ENCODE data around the gene EYA4. TPM values are rescaled to one million over a fixed set of nuclear protein-coding genes. Genes with fewer than 3 reads are reported as not detected.
A peak's percentile ranks its signal among the peaks of the same experiment; 100 is the strongest.

The EYA4 gene
- total RNA-seq, 1 donor from 2014 or later: 0.78 TPM

DNA sequence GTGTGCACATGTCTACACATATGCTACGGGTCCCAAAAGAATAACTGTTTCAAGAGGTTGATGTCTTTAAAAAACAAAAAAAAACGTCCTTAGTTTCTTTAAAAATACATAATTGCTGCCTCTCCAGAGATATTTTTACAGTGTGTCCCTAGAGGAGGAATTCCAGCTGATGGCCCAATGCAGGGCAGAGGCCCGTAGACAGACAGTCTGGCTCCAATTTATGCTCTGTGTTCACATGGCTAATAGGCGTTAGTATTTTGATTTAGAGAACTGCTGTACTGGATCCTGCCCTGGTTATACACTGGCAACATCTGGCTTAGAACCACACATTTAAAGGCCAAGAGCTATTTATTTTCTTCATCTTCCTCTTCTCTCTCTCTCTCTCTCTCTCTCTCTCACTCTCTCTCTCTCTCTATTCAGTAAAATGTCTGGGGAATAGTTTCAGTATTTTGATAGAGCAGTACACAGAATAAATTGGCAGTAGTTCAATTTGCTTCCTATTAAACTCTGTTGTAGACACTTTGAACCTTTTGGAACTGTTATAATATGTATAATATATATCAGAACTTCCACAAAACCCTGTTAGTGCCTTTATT, 260.6 kb downstream of the EYA4 start:
- TF ChIP-seq, protein P1, sequence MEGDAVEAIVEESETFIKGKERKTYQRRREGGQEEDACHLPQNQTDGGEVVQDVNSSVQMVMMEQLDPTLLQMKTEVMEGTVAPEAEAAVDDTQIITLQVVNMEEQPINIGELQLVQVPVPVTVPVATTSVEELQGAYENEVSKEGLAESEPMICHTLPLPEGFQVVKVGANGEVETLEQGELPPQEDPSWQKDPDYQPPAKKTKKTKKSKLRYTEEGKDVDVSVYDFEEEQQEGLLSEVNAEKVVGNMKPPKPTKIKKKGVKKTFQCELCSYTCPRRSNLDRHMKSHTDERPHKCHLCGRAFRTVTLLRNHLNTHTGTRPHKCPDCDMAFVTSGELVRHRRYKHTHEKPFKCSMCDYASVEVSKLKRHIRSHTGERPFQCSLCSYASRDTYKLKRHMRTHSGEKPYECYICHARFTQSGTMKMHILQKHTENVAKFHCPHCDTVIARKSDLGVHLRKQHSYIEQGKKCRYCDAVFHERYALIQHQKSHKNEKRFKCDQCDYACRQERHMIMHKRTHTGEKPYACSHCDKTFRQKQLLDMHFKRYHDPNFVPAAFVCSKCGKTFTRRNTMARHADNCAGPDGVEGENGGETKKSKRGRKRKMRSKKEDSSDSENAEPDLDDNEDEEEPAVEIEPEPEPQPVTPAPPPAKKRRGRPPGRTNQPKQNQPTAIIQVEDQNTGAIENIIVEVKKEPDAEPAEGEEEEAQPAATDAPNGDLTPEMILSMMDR (IDR thresholded peaks at IDR 0.05): no peak
- no peak for DNase-seq (ENCODE audit: extremely low spot score, unreplicated experiment)
- H3K27me3 Mint-ChIP-seq (ENCODE audit: unreplicated experiment): peaks cover 14% of the 10 kb centered on the region
- no peaks in the 10 kb centered on the region for H3K9me3 Mint-ChIP-seq (ENCODE audit: unreplicated experiment)
- peak overlapping the region; percentile 90 for H3K27ac Mint-ChIP-seq (ENCODE audit: unreplicated experiment)
- peaks cover 54% of the 10 kb centered on the region for H3K4me1 Mint-ChIP-seq (ENCODE audit: unreplicated experiment)
- no peaks in the 10 kb centered on the region for H3K36me3 Mint-ChIP-seq (ENCODE audit: unreplicated experiment)
- no peak overlapping the region for H3K4me3 Mint-ChIP-seq (ENCODE audit: unreplicated experiment)

DNA sequence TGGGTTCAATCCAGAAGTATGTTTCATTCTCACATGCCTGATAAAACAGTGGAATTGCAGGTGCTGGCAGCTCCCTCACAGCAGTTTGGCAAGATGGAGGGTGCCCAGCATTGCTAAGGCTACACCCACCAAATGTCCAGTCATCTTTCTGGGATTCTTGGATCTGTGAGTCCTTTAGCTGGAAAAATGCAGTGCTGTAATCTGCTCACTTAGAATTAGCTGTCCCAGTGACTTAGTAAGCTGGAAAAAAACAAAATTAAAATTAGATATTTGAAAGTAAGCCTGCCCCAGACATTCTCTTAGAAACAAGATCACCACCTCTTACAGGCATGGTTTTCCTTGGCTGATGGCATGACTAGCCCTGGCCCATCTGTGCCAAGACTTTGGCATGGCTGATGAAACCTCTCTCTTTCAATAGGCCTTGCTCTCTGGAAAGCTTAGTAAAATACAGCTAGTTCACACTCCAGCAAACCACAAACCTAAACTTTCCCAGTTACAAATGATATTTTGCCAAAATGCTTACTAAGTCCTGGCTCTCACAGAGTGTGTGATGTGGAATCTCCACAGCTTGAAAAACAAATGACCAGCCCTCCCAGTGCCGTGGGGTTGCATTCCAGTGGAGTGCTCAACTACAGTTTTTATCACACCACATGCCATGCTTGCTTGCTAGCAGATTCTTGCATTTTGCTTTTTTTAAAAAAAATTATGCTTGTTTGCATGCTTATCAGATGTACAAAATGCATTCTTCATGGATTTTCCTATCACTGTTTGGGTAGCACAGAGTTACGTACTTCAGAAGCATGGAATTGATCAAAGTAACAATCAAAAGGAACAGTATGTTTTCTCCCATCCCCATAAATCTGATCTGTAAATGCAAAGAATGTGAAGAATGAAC, 261.5 kb downstream of the EYA4 start:
- Mint-ChIP-seq H3K4me3 (ENCODE audit: unreplicated experiment) (no peak overlapping the region), H3K27me3 (ENCODE audit: unreplicated experiment) (peaks cover 7% of the 10 kb centered on the region), H3K27ac (ENCODE audit: unreplicated experiment) (peak overlapping the region; percentile 90), H3K36me3 (ENCODE audit: unreplicated experiment) (no peaks in the 10 kb centered on the region), H3K4me1 (ENCODE audit: unreplicated experiment) (peaks cover 54% of the 10 kb centered on the region), H3K9me3 (ENCODE audit: unreplicated experiment) (no peaks in the 10 kb centered on the region)
- TF ChIP-seq, protein P1 (IDR thresholded peaks at IDR 0.05): no peak
- no peak for DNase-seq (ENCODE audit: extremely low spot score, unreplicated experiment)

DNA sequence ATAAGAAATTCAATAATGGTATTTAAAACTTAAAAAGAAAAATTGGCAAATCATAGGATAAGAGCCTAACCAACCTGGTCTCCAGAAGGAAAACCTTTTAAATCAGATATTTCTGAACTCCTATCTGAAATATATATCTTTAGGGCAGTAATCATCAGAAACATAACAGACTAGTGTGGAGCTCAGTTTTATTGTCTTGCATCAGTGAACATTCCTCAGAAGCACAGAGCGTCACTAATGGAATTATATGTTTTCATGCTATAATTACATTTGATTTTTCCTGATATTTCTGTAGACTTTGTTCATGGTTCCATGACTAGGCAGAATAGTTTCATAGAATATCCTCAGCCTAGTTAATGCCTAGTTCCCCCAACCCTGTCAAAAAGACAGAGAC, 262.2 kb downstream of the EYA4 start:
- TF ChIP-seq, protein P1 (IDR thresholded peaks at IDR 0.05): no peak
- peaks cover 54% of the 10 kb centered on the region for H3K4me1 Mint-ChIP-seq (ENCODE audit: unreplicated experiment)
- no peaks in the 10 kb centered on the region for H3K36me3 Mint-ChIP-seq (ENCODE audit: unreplicated experiment)
- peaks cover 7% of the 10 kb centered on the region for H3K27me3 Mint-ChIP-seq (ENCODE audit: unreplicated experiment)
- H3K9me3 Mint-ChIP-seq (ENCODE audit: unreplicated experiment): no peaks in the 10 kb centered on the region
- H3K4me3 Mint-ChIP-seq (ENCODE audit: unreplicated experiment): no peak overlapping the region
- peak overlapping the region; percentile 90 for H3K27ac Mint-ChIP-seq (ENCODE audit: unreplicated experiment)
- no peak for DNase-seq (ENCODE audit: extremely low spot score, unreplicated experiment)

GRCh38 chr6:133504158-133504557, 263.0 kb downstream of the EYA4 start:
- peak overlapping the region; percentile 90 for H3K27ac Mint-ChIP-seq (ENCODE audit: unreplicated experiment)
- TF ChIP-seq, protein P1 (IDR thresholded peaks at IDR 0.05): no peak
- no peaks in the 10 kb centered on the region for H3K36me3 Mint-ChIP-seq (ENCODE audit: unreplicated experiment)
- DNase-seq (ENCODE audit: extremely low spot score, unreplicated experiment): no peak
- peaks cover 58% of the 10 kb centered on the region for H3K4me1 Mint-ChIP-seq (ENCODE audit: unreplicated experiment)
- no peak overlapping the region for H3K4me3 Mint-ChIP-seq (ENCODE audit: unreplicated experiment)
- peaks cover 2% of the 10 kb centered on the region for H3K27me3 Mint-ChIP-seq (ENCODE audit: unreplicated experiment)
- no peaks in the 10 kb centered on the region for H3K9me3 Mint-ChIP-seq (ENCODE audit: unreplicated experiment)

- no peak overlapping the region for H3K4me3 Mint-ChIP-seq (ENCODE audit: unreplicated experiment)
- H3K4me1 Mint-ChIP-seq (ENCODE audit: unreplicated experiment): peaks cover 62% of the 10 kb centered on the region
- H3K36me3 Mint-ChIP-seq (ENCODE audit: unreplicated experiment): no peaks in the 10 kb centered on the region
- H3K27ac Mint-ChIP-seq (ENCODE audit: unreplicated experiment): peak overlapping the region; percentile 90
- TF ChIP-seq, protein P1 (IDR thresholded peaks at IDR 0.05): no peak
- no peaks in the 10 kb centered on the region for H3K9me3 Mint-ChIP-seq (ENCODE audit: unreplicated experiment)
- H3K27me3 Mint-ChIP-seq (ENCODE audit: unreplicated experiment): no peaks in the 10 kb centered on the region
- no peak for DNase-seq (ENCODE audit: extremely low spot score, unreplicated experiment)
These were observed 263.6 kb downstream of the EYA4 start for GRCh38 chr6:133504761-133505160.
